Epithelial cell of proximal tubule (primary cell): Measurements from ENCODE around the gene RFX7. TPM values are rescaled to one million over a fixed set of nuclear protein-coding genes. Genes with fewer than 3 reads are reported as not detected.
"Not testable (repeated sequence)": the region's sequence is repeated elsewhere in the genome, so short reads cannot be mapped to it uniquely, and the experiment has no call there.

ENCODE experiments used
- DNase-seq: peaks from one replicate; pipeline ENCODE4 v3.0.0-alpha.2; 2011; ENCODE audit warnings: low read depth
- H3K4me3 ChIP-seq: 2 replicates; pipeline ENCODE4 v1.5.1; 2011; ENCODE audit warnings: low read depth, mild to moderate bottlenecking, low read length
- CTCF ChIP-seq: conservative IDR thresholded peaks from 2 replicates; pipeline ENCODE4 v1.5.1; 2012; ENCODE audit warnings: low read depth, mild to moderate bottlenecking, low read length
- total RNA-seq: library from RNA; depleted of rRNA; stranded (reverse); fragments of >200 nt; gene quantifications from 2 replicates; pipeline ENCODE4 v1.2.3, GENCODE V29; 2015

The RFX7 gene
- total RNA-seq, 1 donor from 2014 or later = 4.8 TPM

- TF ChIP-seq CTCF = no peak
- H3K4me3 ChIP-seq = no peak overlapping the region
- DNase-seq = no peak
These were observed 38.4 kb downstream of the RFX7 start for GRCh38 chr15:56205061-56205876.

DNA sequence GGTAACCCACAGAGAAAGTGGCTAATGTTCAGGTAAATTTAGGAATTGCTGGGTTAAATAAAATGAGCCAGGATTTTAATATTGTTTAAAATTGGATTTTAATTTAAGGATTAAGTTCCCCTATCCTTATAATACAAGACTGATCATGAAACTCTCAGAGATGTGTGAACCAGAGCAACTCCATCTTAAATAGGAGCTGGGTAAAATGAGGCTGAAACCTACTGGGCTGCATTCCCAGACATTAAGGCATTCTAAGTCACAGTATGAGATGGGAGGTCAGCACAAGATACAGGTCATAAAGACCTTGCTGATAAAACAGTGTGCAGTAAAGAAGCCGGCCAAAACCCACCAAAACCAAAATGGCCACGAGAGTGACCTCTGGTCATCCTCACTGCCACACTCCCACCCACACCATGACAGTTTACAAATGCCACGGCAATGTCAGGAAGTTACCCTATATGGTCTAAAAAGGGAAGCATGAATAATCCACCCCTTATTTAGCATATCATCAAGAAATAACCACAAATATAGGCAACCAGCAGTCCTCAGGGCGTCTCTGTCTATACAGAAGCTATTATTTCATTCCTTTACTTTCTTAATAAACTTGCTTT, 40.3 kb downstream of the RFX7 start:
- H3K4me3 ChIP-seq = not testable (repeated sequence)

DNA sequence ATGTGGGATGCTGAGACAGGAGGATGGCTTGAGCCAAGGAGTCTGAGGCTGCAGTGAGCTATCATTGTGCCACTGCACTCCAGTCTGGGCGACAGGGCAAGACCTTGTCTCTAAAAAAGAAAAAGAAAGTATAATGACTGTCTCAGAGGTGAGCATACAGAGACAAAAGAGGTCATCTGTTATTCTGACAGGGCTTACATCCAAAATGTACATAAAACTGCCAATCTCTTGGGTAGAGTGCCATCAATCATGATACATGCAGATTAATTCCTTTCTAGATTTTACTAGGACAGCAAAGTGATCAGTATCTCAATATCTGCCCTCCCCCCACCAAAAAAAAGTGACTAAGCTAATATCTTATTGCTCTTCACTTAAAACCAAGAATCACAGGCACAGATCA, 41.0 kb downstream of the RFX7 start:
- no peak for DNase-seq
- no peak for TF ChIP-seq CTCF
- H3K4me3 ChIP-seq = no peak overlapping the region

More for the DNA sequence above, 40.3 kb downstream of the RFX7 start:
- not testable (repeated sequence) for DNase-seq

GRCh38 chr15:56199038-56199437, 44.6 kb downstream of the RFX7 start:
- no peak for DNase-seq
- H3K4me3 ChIP-seq = no peak overlapping the region
- no peak for TF ChIP-seq CTCF

- no peak for TF ChIP-seq CTCF
- no peak for DNase-seq
- H3K4me3 ChIP-seq = no peak overlapping the region
These were observed 49.6 kb downstream of the RFX7 start for GRCh38 chr15:56194035-56194434.

DNA sequence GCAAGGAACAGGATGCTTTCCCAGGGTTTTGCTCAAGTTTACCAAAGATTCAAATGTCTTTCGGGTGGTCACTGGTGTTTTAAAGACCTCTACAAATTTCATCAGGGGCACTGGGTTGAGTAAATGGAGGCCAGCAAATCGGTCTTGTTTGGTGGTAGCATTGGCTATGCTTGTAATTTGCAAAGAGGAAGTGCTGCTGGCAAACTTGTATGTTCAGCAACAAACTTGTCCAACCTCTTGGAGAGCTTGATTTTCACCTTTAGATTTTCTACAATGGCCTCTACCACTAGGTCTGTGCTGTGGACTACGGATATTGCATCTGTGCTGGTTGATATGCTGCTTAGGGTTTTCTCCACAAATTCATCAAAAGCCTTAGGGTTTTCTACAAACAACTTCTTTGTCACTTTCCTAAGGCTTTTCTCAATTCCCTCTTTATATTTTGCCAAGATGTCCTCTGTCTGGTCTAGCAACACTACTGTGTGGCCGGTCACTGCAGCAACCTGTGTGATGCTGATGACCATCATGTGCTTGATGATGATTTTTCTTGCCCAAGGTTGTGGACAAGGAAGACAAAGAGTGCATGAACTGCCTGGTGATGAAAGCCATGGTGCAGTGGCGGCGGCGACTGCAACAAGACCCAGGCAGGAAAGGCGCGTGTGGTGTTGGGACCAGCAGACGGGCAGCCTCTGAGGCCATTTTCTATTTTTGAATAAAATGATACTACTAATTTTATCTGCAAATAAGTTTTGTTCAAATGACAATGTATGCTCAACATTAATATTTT, 50.8 kb downstream of the RFX7 start:
- no peak overlapping the region for H3K4me3 ChIP-seq
- no peak for TF ChIP-seq CTCF
- no peak for DNase-seq

GRCh38 chr15:56187665-56188064, 56.0 kb downstream of the RFX7 start:
- H3K4me3 ChIP-seq = no peak overlapping the region
- TF ChIP-seq CTCF = no peak
- DNase-seq = no peak
